ENCODE results near the gene REN. TPM values are rescaled to one million over a fixed set of nuclear protein-coding genes. Genes with fewer than 3 reads are reported as not detected.

Gene REN
- total and polyA plus RNA-seq, 7 experiments from 2014 or later: not detected

DNA sequence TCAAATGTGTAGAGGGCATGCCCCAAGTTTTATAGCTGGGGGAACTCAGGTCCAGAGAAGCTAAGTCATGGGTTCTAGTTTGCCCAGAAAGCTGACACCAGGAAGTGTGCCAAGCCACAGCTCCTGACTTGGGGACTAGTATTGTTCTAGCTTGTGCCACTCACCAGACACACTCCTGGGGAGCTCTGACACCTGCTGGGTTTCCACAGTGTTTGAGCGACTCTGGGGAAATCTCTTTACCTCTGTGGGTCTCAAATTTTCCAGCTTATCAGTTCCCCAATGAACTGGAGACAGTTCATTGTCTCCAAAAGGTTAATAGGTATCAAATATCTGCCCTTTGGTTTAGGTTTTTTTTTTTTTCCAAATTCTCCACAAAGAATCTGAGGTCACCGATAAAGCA is 25.9 kb upstream of the REN start:
- no peak for DNase-seq
- ChIA-PET POLR2A (no interaction called here), CTCF (no interaction called here)
- Histone ChIP-seq H3K4me1 (ENCODE audit: control insufficient read depth in 2 of 2, insufficient read depth in 2 of 2, low read length in 2 of 2) (no peaks in the 10 kb centered on the region), H3K36me3 (ENCODE audit: control insufficient read depth in 2 of 3, insufficient read depth in 3 of 3, low read length in 3 of 3) (no peaks in the 10 kb centered on the region), H3K27ac (ENCODE audit: low read depth, low read length) (no peak overlapping the region), H3K27me3 (ENCODE audit: control insufficient read depth in 2 of 2, insufficient read depth in 2 of 2, low read length in 2 of 2) (peaks cover 3% of the 10 kb centered on the region in 2 donors), H3K4me3 (ENCODE audit: low read length) (no peak overlapping the region), H3K9me3 (ENCODE audit: control insufficient read depth in 2 of 3, low read length in 3 of 3) (no peaks in the 10 kb centered on the region)
- H3K4me1 Mint-ChIP-seq: peaks cover 9 to 34% (median 17%) of the 10 kb centered on the region in 7 donors
- H3K27me3 Mint-ChIP-seq: peaks cover 40 to 51% (median 47%) of the 10 kb centered on the region in 5 donors
- intact Hi-C loops (cut with micrococcal nuclease): no loop called here
- H3K36me3 Mint-ChIP-seq: no peaks in the 10 kb centered on the region
- H3K4me3 Mint-ChIP-seq: no peak overlapping the region
- peaks cover 0 to 6% (median 0%) of the 10 kb centered on the region in 11 donors for H3K9me3 Mint-ChIP-seq
- ATAC-seq: no peak
- no peak overlapping the region for H3K27ac Mint-ChIP-seq

- H3K27ac Mint-ChIP-seq: no peak overlapping the region
- intact Hi-C loops (cut with micrococcal nuclease): no loop called here
- DNase-seq (no peak), ATAC-seq (no peak)
- ChIA-PET POLR2A (no interaction called here), CTCF (no interaction called here)
- no peaks in the 10 kb centered on the region for H3K9me3 ChIP-seq (ENCODE audit: control insufficient read depth in 2 of 3, low read length in 3 of 3)
- peaks cover 9 to 34% (median 17%) of the 10 kb centered on the region in 7 donors for H3K4me1 Mint-ChIP-seq
- H3K36me3 ChIP-seq (ENCODE audit: control insufficient read depth in 2 of 3, insufficient read depth in 3 of 3, low read length in 3 of 3): no peaks in the 10 kb centered on the region
- peaks cover 3% of the 10 kb centered on the region in 2 donors for H3K27me3 ChIP-seq (ENCODE audit: control insufficient read depth in 2 of 2, insufficient read depth in 2 of 2, low read length in 2 of 2)
- H3K36me3 Mint-ChIP-seq: no peaks in the 10 kb centered on the region
- no peak overlapping the region for H3K27ac ChIP-seq (ENCODE audit: low read depth, low read length)
- H3K4me3 ChIP-seq (ENCODE audit: low read length): no peak overlapping the region
- no peaks in the 10 kb centered on the region for H3K4me1 ChIP-seq (ENCODE audit: control insufficient read depth in 2 of 2, insufficient read depth in 2 of 2, low read length in 2 of 2)
- peaks cover 45 to 54% (median 52%) of the 10 kb centered on the region in 5 donors for H3K27me3 Mint-ChIP-seq
- H3K9me3 Mint-ChIP-seq: peaks cover 0 to 6% (median 0%) of the 10 kb centered on the region in 11 donors
- H3K4me3 Mint-ChIP-seq: peak overlapping the region in 3 of 10 donors; percentile 7 to 57 (median 54)
These were observed 25.3 kb upstream of the REN start for GRCh38 chr1:204191456-204191855.

- Mint-ChIP-seq H3K27ac (peak overlapping the region in 3 of 9 donors; percentile 55 to 86 (median 60)), H3K27me3 (peaks cover 48 to 55% (median 53%) of the 10 kb centered on the region in 5 donors), H3K9me3 (peaks cover 0 to 6% (median 0%) of the 10 kb centered on the region in 11 donors), H3K4me3 (peak overlapping the region; percentile 13 to 69 (median 46)), H3K36me3 (no peaks in the 10 kb centered on the region), H3K4me1 (peaks cover 9 to 34% (median 17%) of the 10 kb centered on the region in 7 donors)
- intact Hi-C loops (cut with micrococcal nuclease): no loop called here
- DNase-seq (peak in 2 of 9 donors; percentile 10 to 40), ATAC-seq (peak; percentile 72)
- no peak overlapping the region for H3K4me3 ChIP-seq (ENCODE audit: low read length)
- H3K27me3 ChIP-seq (ENCODE audit: control insufficient read depth in 2 of 2, insufficient read depth in 2 of 2, low read length in 2 of 2): peaks cover 3% of the 10 kb centered on the region in 2 donors
- no peak overlapping the region for H3K27ac ChIP-seq (ENCODE audit: low read depth, low read length)
- no peaks in the 10 kb centered on the region for H3K36me3 ChIP-seq (ENCODE audit: control insufficient read depth in 2 of 3, insufficient read depth in 3 of 3, low read length in 3 of 3)
- H3K4me1 ChIP-seq (ENCODE audit: control insufficient read depth in 2 of 2, insufficient read depth in 2 of 2, low read length in 2 of 2): no peaks in the 10 kb centered on the region
- CTCF ChIA-PET: interaction anchor here (0.6 to 0.9 kb wide), 3 partner anchors 11 to 119 kb away, joined by 3 read pairs; no protein-coding TSS in a partner anchor
- POLR2A ChIA-PET: no interaction called here
- H3K9me3 ChIP-seq (ENCODE audit: control insufficient read depth in 2 of 3, low read length in 3 of 3): no peaks in the 10 kb centered on the region
These were observed 24.4 kb upstream of the REN start for GRCh38 chr1:204190212-204191211.

- H3K36me3 ChIP-seq (ENCODE audit: control insufficient read depth in 2 of 3, insufficient read depth in 3 of 3, low read length in 3 of 3): no peaks in the 10 kb centered on the region
- POLR2A ChIA-PET: no interaction called here
- H3K9me3 ChIP-seq (ENCODE audit: control insufficient read depth in 2 of 3, low read length in 3 of 3): no peaks in the 10 kb centered on the region
- CTCF ChIA-PET: interaction anchor here (0.9 to 1.9 kb wide), 2 partner anchors 12 to 18 kb away, joined by 3 to 8 read pairs; no protein-coding TSS in a partner anchor
- H3K4me1 Mint-ChIP-seq: peaks cover 4 to 23% (median 13%) of the 10 kb centered on the region in 7 donors
- H3K4me3 ChIP-seq (ENCODE audit: low read length): no peak overlapping the region
- no peaks in the 10 kb centered on the region for H3K36me3 Mint-ChIP-seq
- no peaks in the 10 kb centered on the region for H3K4me1 ChIP-seq (ENCODE audit: control insufficient read depth in 2 of 2, insufficient read depth in 2 of 2, low read length in 2 of 2)
- H3K4me3 Mint-ChIP-seq: peak overlapping the region in 2 of 10 donors; percentile 15 to 21
- H3K27ac Mint-ChIP-seq: peak overlapping the region in 1 of 9 donors; percentile 57
- H3K27me3 Mint-ChIP-seq: peaks cover 50 to 67% (median 56%) of the 10 kb centered on the region in 5 donors
- H3K27ac ChIP-seq (ENCODE audit: low read depth, low read length): no peak overlapping the region
- ATAC-seq (peak; percentile 36), DNase-seq (peak in 1 of 9 donors; percentile 13)
- H3K27me3 ChIP-seq (ENCODE audit: control insufficient read depth in 2 of 2, insufficient read depth in 2 of 2, low read length in 2 of 2): peaks cover 3% of the 10 kb centered on the region in 2 donors
- intact Hi-C loops (cut with micrococcal nuclease): no loop called here
- no peaks in the 10 kb centered on the region for H3K9me3 Mint-ChIP-seq
These were observed 23.0 kb upstream of the REN start for GRCh38 chr1:204188959-204189639.

GRCh38 chr1:204186597-204186996 is 20.5 kb upstream of the REN start:
- Mint-ChIP-seq H3K27ac (no peak overlapping the region), H3K4me3 (no peak overlapping the region), H3K4me1 (peaks cover 4 to 23% (median 13%) of the 10 kb centered on the region in 7 donors), H3K9me3 (no peaks in the 10 kb centered on the region), H3K36me3 (no peaks in the 10 kb centered on the region), H3K27me3 (peaks cover 40 to 57% (median 46%) of the 10 kb centered on the region in 5 donors)
- H3K27me3 ChIP-seq (ENCODE audit: control insufficient read depth in 2 of 2, insufficient read depth in 2 of 2, low read length in 2 of 2): peaks cover 3% of the 10 kb centered on the region in 2 donors
- no peak overlapping the region for H3K4me3 ChIP-seq (ENCODE audit: low read length)
- DNase-seq (no peak), ATAC-seq (no peak)
- POLR2A ChIA-PET: no interaction called here
- CTCF ChIA-PET: no interaction called here
- H3K27ac ChIP-seq (ENCODE audit: low read depth, low read length): no peak overlapping the region
- intact Hi-C loops (cut with micrococcal nuclease): no loop called here
- no peaks in the 10 kb centered on the region for H3K4me1 ChIP-seq (ENCODE audit: control insufficient read depth in 2 of 2, insufficient read depth in 2 of 2, low read length in 2 of 2)
- H3K9me3 ChIP-seq (ENCODE audit: control insufficient read depth in 2 of 3, low read length in 3 of 3): no peaks in the 10 kb centered on the region
- no peaks in the 10 kb centered on the region for H3K36me3 ChIP-seq (ENCODE audit: control insufficient read depth in 2 of 3, insufficient read depth in 3 of 3, low read length in 3 of 3)

- H3K9me3 ChIP-seq (ENCODE audit: control insufficient read depth in 2 of 3, low read length in 3 of 3): no peaks in the 10 kb centered on the region
- Mint-ChIP-seq H3K27me3 (peaks cover 4 to 34% (median 6%) of the 10 kb centered on the region in 5 donors), H3K27ac (no peak overlapping the region), H3K9me3 (peaks cover 0 to 4% (median 0%) of the 10 kb centered on the region in 11 donors), H3K4me1 (no peaks in the 10 kb centered on the region), H3K36me3 (no peaks in the 10 kb centered on the region), H3K4me3 (no peak overlapping the region)
- no peak overlapping the region for H3K4me3 ChIP-seq (ENCODE audit: low read length)
- ATAC-seq: no peak
- POLR2A ChIA-PET: no interaction called here
- intact Hi-C loops (cut with micrococcal nuclease): no loop called here
- no peak for DNase-seq
- no peaks in the 10 kb centered on the region for H3K27me3 ChIP-seq (ENCODE audit: control insufficient read depth in 2 of 2, insufficient read depth in 2 of 2, low read length in 2 of 2)
- no peaks in the 10 kb centered on the region for H3K4me1 ChIP-seq (ENCODE audit: control insufficient read depth in 2 of 2, insufficient read depth in 2 of 2, low read length in 2 of 2)
- H3K36me3 ChIP-seq (ENCODE audit: control insufficient read depth in 2 of 3, insufficient read depth in 3 of 3, low read length in 3 of 3): no peaks in the 10 kb centered on the region
- CTCF ChIA-PET: no interaction called here
- no peak overlapping the region for H3K27ac ChIP-seq (ENCODE audit: low read depth, low read length)
These were observed 15.0 kb upstream of the REN start for GRCh38 chr1:204181116-204181515.
